IPS-11a (cell line): ENCODE measurements around the gene IQSEC3.

Experiments
- H3K4me3 ChIP-seq: one replicate; pipeline ENCODE4 v1.5.1; 2013; ENCODE audit warnings: low read depth, low read length, control low read depth

IQSEC3 gene

DNA sequence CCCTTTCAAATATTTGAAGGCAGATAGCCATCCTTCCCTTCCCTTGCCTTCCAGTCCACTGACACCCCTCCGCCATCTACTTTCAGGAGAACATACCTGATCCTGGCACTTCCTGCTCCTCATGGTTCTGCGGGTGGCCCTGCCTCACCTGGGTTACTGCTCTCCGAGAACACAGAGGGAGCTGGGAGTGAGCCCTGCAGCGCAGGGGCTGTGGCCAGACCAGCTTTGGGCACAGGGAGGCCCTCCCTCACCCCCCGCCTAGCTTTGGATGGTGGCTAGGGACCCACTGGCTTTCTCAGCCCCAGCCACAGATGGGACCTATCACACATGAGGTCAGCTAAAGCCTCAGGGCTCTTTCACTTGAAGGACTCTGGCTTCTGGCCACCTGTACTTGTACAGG, 12.4 kb downstream of the IQSEC3 start:
- H3K4me3 ChIP-seq = no peak overlapping the region

GRCh38 chr12:80681-81190, 14.2 kb downstream of the IQSEC3 start:
- no peak overlapping the region for H3K4me3 ChIP-seq

- H3K4me3 ChIP-seq = no peak overlapping the region
Measured at GRCh38 chr12:82740-83139, 16.2 kb downstream of the IQSEC3 start.

DNA sequence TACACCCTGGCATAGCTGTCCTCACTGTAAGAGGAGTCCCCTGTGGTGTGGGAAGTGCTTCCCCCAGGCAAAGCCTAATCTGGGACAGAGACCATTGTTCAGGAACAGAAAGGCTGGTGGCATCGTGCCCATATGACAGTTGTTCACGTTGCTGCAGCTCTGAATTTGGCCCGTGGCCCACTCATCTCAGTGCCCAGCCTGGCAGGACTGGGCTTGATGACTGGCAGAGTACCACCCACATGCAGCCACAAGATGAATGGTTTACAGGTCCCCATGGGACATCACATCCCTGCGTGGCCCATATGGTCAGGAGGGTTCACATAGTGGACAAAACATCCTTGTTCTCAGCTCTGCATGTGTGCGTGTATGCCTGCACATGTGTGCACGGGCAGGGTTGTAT, 17.5 kb downstream of the IQSEC3 start:
- H3K4me3 ChIP-seq = no peak overlapping the region

DNA sequence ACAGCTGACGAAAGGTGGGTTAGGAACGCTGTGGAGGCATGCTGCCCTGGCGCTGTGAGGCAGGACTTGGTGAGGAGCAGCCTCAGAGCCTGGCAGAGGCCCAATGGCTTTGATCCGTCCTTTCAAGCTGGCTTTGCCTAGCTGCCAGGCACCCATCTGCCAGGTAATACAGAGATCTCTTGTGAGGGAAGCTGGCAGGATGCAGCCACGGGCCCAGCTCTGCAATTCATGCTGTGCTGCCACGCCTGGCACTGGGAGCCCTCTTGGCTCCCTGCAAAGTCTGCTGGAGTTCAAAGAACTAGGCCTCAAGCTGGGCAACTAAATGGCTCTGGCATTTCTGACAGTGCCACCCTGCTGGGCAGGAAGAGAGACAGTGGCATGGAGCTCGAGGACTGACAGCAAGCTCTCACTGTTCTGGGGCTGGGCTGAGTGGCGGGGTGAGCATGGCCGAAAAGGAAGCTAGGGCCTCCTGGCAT, 18.7 kb downstream of the IQSEC3 start:
- H3K4me3 ChIP-seq = no peak overlapping the region

DNA sequence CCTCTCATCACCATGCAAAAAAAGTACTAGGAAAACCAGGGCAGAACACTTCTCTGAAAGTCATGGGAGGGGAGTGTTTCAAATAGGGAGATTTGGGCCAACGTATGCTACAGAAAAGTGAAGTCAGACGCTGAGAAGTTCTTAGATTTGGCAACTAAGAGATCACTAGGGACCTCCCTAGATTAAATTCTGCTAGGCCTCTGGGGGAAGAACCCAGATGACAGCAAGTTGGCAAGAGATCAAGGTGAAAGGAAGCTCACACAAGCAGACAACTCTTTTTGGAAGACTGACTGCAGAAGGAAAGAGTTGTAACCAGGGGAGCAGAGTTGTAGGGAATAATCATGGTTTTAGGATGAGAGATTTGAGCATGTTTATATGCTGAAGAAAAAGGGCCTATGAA, 20.7 kb downstream of the IQSEC3 start:
- no peak overlapping the region for H3K4me3 ChIP-seq

DNA sequence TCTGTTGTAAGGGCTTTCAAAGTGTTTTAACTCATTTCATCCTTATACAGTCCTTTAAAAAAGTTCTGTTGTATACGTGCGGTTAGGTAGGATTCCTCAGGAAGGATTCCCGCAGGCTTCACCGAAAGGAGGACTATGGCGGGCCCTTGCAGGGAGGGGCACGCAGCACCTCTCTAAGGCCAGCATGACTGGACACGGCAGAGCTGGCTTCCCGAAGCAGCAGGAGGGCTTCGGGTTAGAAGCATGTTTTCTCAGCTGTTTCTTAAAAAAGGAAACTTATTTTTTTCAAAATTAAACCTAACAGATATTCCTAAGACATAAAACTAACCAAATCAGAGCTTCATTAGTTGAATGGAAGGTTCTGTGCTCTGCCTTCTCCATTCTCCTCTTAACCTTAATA, 21.3 kb downstream of the IQSEC3 start:
- H3K4me3 ChIP-seq = no peak overlapping the region

GRCh38 chr12:89653-90052, 23.1 kb downstream of the IQSEC3 start:
- H3K4me3 ChIP-seq = no peak overlapping the region

DNA sequence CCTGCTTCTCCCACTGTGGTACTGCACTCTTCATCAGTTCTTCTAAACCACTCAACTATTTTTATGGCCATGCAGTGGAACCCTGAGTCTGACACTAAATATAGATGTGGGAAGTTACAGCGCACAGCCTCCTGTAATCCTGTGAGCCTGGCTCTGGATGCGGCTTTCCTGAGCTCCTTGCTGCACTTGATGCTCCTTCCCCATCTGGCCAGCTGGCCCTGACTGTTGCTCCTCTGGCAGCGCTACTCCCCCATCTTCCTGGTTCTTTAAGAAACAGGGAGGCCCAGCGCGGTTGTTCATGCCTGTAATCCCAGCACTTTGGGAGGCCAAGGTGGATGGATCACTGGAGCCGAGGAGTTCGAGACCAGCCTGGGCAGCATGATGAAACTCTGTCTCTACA, 24.6 kb downstream of the IQSEC3 start:
- no peak overlapping the region for H3K4me3 ChIP-seq

DNA sequence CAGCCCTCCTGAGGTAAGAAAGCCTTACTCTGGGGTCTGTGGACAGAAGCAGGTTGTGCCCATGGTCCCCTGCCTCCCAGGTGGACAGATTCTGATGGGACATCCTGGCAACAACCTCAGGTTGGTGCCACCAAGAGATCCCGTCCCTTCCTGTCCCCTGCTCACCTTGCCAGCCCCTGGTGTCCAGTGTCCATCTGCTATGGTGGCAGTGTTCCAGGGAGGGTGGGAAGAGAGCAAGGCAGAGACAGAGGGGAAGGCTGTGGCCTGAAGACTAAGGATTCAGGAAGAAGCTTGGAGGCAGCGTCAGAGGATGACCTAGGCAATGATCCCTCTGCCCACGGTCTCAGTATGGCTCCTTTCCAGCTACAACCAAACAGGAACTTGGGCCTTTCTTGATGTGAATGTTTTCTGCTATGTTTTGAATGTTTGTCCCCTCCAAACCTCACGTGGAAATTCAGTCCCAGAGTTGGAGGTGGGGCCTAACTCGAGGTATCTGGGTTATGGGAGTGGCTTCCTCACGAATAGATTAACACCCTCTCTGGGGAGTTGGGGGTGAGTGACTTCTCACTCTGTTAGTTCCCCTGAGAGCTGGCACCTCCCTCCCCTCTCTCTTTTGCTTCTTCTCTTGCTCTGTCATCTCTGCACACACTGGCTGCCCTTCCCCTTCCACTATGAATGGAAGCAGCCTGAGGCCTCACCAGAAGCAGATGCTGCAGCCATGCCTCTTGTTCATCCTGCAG, 26.9 kb downstream of the IQSEC3 start:
- H3K4me3 ChIP-seq = no peak overlapping the region

GRCh38 chr12:96543-96942, 30.0 kb downstream of the IQSEC3 start:
- H3K4me3 ChIP-seq = no peak overlapping the region

GRCh38 chr12:98924-99352, 32.4 kb downstream of the IQSEC3 start:
- no peak overlapping the region for H3K4me3 ChIP-seq

DNA sequence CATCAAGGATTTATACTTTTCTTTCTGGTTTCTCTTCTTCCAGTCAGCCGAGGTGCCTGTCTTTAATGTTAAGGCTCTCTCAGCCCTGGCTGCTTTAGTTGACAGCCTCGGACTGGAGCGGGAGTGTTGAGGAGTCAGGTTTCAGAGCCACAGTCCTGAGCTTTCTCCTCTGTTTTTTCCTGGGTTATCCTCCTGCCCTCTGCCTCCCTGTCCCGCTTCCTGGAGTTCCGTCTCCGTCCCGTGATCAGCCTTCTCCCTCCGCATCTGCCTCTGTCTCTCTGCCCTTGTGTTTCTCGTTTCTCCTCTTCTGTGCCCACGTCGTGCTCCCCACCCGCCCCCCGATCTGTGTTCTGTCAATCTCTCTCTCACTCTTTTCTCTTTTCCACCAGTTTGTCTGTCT, 33.0 kb downstream of the IQSEC3 start:
- no peak overlapping the region for H3K4me3 ChIP-seq

- no peak overlapping the region for H3K4me3 ChIP-seq
Measured at GRCh38 chr12:101969-102878, 35.7 kb downstream of the IQSEC3 start.

DNA sequence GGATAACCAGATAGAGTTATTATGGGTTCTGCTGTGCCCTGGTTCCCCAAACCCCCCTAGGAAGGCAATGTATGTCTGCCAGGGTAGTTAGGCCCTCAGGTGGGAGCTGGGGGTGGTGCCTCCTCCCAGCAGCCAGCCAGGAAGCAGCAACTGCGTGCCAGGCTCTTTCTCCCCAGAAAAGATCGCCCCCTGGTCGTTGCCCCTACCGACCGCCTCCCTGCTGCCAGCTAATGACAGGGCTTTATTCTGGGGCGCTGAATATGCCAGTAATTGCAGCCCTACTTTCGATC, 36.3 kb downstream of the IQSEC3 start:
- no peak overlapping the region for H3K4me3 ChIP-seq

DNA sequence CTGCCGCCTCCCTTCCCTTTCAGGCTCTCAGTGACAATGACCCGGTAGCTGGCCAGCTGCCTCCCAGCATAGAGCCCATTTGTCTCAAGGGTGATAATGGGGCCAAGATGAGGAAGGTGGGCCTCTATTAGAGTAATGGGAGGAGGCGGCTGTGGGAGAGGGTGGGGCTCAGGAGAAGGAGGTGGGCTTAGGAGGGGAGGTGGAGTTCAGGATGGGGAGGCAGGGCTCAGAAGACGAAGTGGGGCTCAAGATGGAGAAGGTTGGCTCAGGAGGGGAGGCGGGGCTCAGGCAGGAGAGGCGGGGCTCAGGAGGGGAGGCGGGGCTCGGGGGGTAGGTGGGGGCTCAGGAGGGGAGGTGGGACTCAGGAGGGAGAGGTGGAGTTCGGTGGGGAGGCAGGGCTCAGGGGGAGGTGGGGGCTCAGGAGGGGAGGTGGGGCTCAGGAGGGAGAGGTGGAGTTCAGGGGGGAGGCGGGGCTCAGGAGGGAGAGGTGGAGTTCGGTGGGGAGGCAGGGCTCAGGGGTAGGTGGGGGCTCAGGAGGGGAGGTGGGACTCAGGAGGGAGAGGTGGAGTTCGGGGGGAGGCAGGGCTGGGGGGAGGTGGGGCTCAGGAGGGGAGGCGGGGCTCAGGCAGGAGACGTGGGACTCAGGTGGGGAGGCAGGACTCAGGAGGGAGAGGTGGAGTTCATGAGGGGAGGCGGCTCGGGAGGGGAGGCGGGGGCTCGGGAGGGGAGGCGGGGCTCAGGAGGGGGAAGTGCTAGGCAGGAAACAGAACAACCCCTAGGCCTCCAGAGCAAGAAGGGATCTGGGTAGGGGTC, 36.8 kb downstream of the IQSEC3 start:
- H3K4me3 ChIP-seq = no peak overlapping the region

- H3K4me3 ChIP-seq = no peak overlapping the region
Measured at GRCh38 chr12:104551-105081, 38.0 kb downstream of the IQSEC3 start.

DNA sequence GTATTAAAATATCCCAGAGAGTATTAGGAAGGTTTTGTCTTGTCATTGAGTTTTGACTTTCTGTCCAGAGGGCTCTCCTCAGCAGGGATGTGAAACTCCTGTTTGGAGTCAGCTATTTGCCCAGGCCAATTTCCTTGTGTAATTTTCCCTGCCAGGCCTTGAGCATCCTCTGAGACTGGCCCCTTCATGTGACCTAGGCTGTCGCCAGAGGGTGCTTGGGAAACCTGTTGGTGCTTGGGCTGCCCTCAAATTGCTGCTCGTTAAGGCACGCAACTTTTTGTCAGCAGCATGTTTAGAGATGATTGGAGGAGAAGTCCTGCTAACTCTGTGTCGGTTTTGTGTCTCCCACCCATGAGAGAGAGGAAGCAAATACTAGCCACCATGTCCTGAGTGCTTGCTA, 39.1 kb downstream of the IQSEC3 start:
- no peak overlapping the region for H3K4me3 ChIP-seq

GRCh38 chr12:106118-106591, 39.6 kb downstream of the IQSEC3 start:
- H3K4me3 ChIP-seq = no peak overlapping the region

GRCh38 chr12:108594-108993, 42.0 kb downstream of the IQSEC3 start:
- no peak overlapping the region for H3K4me3 ChIP-seq

- no peak overlapping the region for H3K4me3 ChIP-seq
Measured at GRCh38 chr12:109446-109845, 42.9 kb downstream of the IQSEC3 start.
